K562 (cell line): Measurements from ENCODE around the gene UBE2D2. TPM values are rescaled to one million over a fixed set of nuclear protein-coding genes. Genes with fewer than 3 reads are reported as not detected.

Experiments
- ATAC-seq: fragments of 200-7000 bp; cut with Tn5 transposase; 3 replicates; pipeline ENCODE4 v1.9.1; 2020; ENCODE audit warnings: moderate library complexity
- BruUV-seq: library from RNA; stranded (reverse); fragments of 400-500 nt; replicated peaks from 2 replicates; lab custom pipeline; 2021; lab: Mats Ljungman, UMichigan
- CTCF ChIA-PET: fragments of 300-600 bp; formaldehyde crosslinking; extraction: SDS; loops from one replicate; lab custom pipeline; 2021; ENCODE audit warnings: low intra/inter-chr PET ratio; lab: Yijun Ruan, JAX
- POLR2A ChIA-PET: fragments of 300-600, 350-650 bp; sonication (Branson Sonifier 250); formaldehyde crosslinking; extraction: SDS; loops from one replicate; lab custom pipeline; 2021; ENCODE audit warnings: antibody characterized with exemption, inconsistent platforms; lab: Yijun Ruan, JAX
- DNase-seq, 4 experiments: peaks; one replicate each; pipeline versions ENCODE4 v3.0.0 to v3.0.0-alpha.2; 2011 to 2018; ENCODE audit warnings: low spot score in 3 of 4, mixed read lengths in 3 of 4; ENCODE audit errors: extremely low read depth in 1 of 4
- FAIRE-seq: peaks from 2 replicates; lab custom pipeline; 2011; peaks lifted over from hg19 to GRCh38; lab: Jason Lieb, UNC
- H2AFZ ChIP-seq: 2 replicates; pipeline ENCODE4 v1.6.0; 2011; ENCODE audit warnings: low read depth, low read length, control low read depth, inconsistent platforms
- H3K27ac ChIP-seq: fragments of 200-600 bp; 3 replicates; pipeline ENCODE4 v1.8.0; 2011; ENCODE audit warnings: low read depth, mild to moderate bottlenecking, control low read depth, inconsistent platforms, low read length, moderate library complexity, mixed read lengths; ENCODE audit errors: extremely low read depth
- H3K27me3 ChIP-seq, 2 experiments: fragments of 300-600 bp in 1 of 2; 2 replicates in 1 of 2; 3 replicates in 1 of 2; pipeline versions ENCODE4 v1.6.0 to v1.8.0; 2011; ENCODE audit warnings: inconsistent platforms in 2 of 2, low read length in 2 of 2, mild to moderate bottlenecking in 1 of 2, mixed read lengths in 1 of 2, moderate library complexity in 1 of 2; ENCODE audit not compliant: control insufficient read depth in 2 of 2, insufficient read depth in 2 of 2
- H3K36me3 ChIP-seq: fragments of 300-600 bp; 3 replicates; pipeline ENCODE4 v1.8.0; 2011; ENCODE audit warnings: mild to moderate bottlenecking, low read length, inconsistent platforms; ENCODE audit not compliant: control insufficient read depth, insufficient read depth
- H3K4me1 ChIP-seq, 2 experiments: fragments of 200-600 bp in 1 of 2; replicated peaks in 1 of 2; 2 replicates in 1 of 2; 3 replicates in 1 of 2; pipeline versions ENCODE4 v1.5.1 to v1.8.0; 2011; ENCODE audit warnings: inconsistent platforms in 2 of 2, low read length in 2 of 2, mild to moderate bottlenecking in 1 of 2, mixed read lengths in 1 of 2, moderate library complexity in 1 of 2; ENCODE audit not compliant: control insufficient read depth in 2 of 2, insufficient read depth in 2 of 2
- H3K4me2 ChIP-seq: 2 replicates; pipeline ENCODE4 v1.6.1; 2011; ENCODE audit warnings: low read length, control low read depth, inconsistent platforms, mixed read lengths; ENCODE audit not compliant: insufficient read depth
- H3K4me3 ChIP-seq: fragments of 200-600 bp; sonication (generic), shearing (Covaris generic); 2 replicates; pipeline ENCODE4 v1.5.1; 2016; ENCODE audit warnings: control low read depth, inconsistent platforms
- H3K79me2 ChIP-seq: fragments of 200-600 bp; 3 replicates; pipeline ENCODE4 v1.8.0; 2011; ENCODE audit warnings: low read length, inconsistent platforms; ENCODE audit not compliant: control insufficient read depth, insufficient read depth
- H3K9ac ChIP-seq, 2 experiments: 2 replicates each; pipeline versions ENCODE4 v1.6.0 to v1.6.1; 2011; ENCODE audit warnings: low read depth in 2 of 2, low read length in 2 of 2, control low read depth in 1 of 2, inconsistent platforms in 1 of 2, mild to moderate bottlenecking in 1 of 2, mixed read lengths in 1 of 2; ENCODE audit not compliant: insufficient read depth in 1 of 2
- H3K9me1 ChIP-seq: one replicate; pipeline ENCODE4 v1.6.0; 2011; ENCODE audit warnings: inconsistent platforms, mild to moderate bottlenecking, low read length, moderate library complexity; ENCODE audit not compliant: control insufficient read depth, insufficient read depth
- H3K9me3 ChIP-seq: replicated peaks from 2 replicates; pipeline ENCODE4 v1.5.1; 2011; ENCODE audit warnings: low read depth, low read length, inconsistent platforms; ENCODE audit not compliant: control insufficient read depth, insufficient read depth
- H4K20me1 ChIP-seq: replicated peaks from 2 replicates; pipeline ENCODE4 v1.6.1; 2011; ENCODE audit warnings: low read length, inconsistent platforms, mixed read lengths; ENCODE audit not compliant: control insufficient read depth, insufficient read depth
- BRCA1 ChIP-seq, 2 experiments: fragments of 450-650 bp in 1 of 2; sonication (generic) in 1 of 2; formaldehyde crosslinking in 1 of 2; IDR thresholded peaks; 2 replicates each; pipeline versions ENCODE4 v1.5.0 to v1.6.1; 2017 to 2020; ENCODE audit warnings: mild to moderate bottlenecking in 1 of 2, missing genetic modification reagents in 1 of 2
- CBX5 ChIP-seq: IDR thresholded peaks from 2 replicates; pipeline ENCODE4 v1.6.1; 2014; ENCODE audit warnings: low read depth, borderline replicate concordance
- DLX4 ChIP-seq: fragments of 250-450 bp; sonication (Bioruptor Pico); IDR thresholded peaks from 2 replicates; pipeline ENCODE4 v1.6.1; 2021; ENCODE audit warnings: mild to moderate bottlenecking
- HDAC3 ChIP-seq: fragments of 450-650 bp; IDR thresholded peaks from 2 replicates; pipeline ENCODE4 v1.6.1; 2018; ENCODE audit warnings: borderline replicate concordance, mild to moderate bottlenecking, moderate library complexity; ENCODE audit not compliant: partially characterized antibody
- HEY1 ChIP-seq: fragments of 250-450 bp; sonication (Bioruptor Pico); IDR thresholded peaks from 2 replicates; pipeline ENCODE4 v1.5.0; 2020; ENCODE audit warnings: mild to moderate bottlenecking, moderate library complexity, borderline replicate concordance
- KDM1A ChIP-seq, 2 experiments: fragments of 450-650 bp; IDR thresholded peaks; 2 replicates each; pipeline ENCODE4 v1.6.1; 2016; ENCODE audit warnings: mild to moderate bottlenecking in 2 of 2
- LARP7 ChIP-seq: fragments of 450-650 bp; IDR thresholded peaks from 2 replicates; pipeline ENCODE4 v1.6.1; 2016
- SIN3B ChIP-seq: fragments of 450-650 bp; IDR thresholded peaks from 2 replicates; pipeline ENCODE4 v1.6.1; 2017; ENCODE audit warnings: low read depth, mild to moderate bottlenecking, moderate library complexity
- SMARCA5 ChIP-seq: fragments of 450-650 bp; IDR thresholded peaks from 2 replicates; pipeline ENCODE4 v1.6.1; 2016
- U2AF2 ChIP-seq: fragments of 200-400 bp; formaldehyde crosslinking; optimal IDR thresholded peaks from 2 replicates; pipeline ENCODE3; 2017; ENCODE audit warnings: low read depth, mild to moderate bottlenecking, low read length
- USF2 ChIP-seq: sonication (generic); formaldehyde crosslinking; IDR thresholded peaks from 2 replicates; pipeline ENCODE4 v1.5.0; 2020; ENCODE audit warnings: missing genetic modification reagents
- WHSC1 ChIP-seq: IDR thresholded peaks from one replicate; pipeline ENCODE4 v1.6.1; 2012; ENCODE audit warnings: low read length, control low read depth, inconsistent platforms
- ZBTB1 ChIP-seq: sonication (generic); formaldehyde crosslinking; IDR thresholded peaks from 2 replicates; pipeline ENCODE4 v1.8.1; 2023; ENCODE audit warnings: missing genetic modification reagents, low read depth, mild to moderate bottlenecking, borderline replicate concordance
- ZBTB26 ChIP-seq: fragments of 450-650 bp; formaldehyde crosslinking; IDR thresholded peaks from 2 replicates; pipeline ENCODE4 v1.4.0; 2022; ENCODE audit warnings: missing genetic modification characterization
- ZFP36 ChIP-seq: fragments of 150-350 bp; IDR thresholded peaks from 2 replicates; pipeline ENCODE4 v1.6.1; 2018; ENCODE audit warnings: low read length, low read depth; ENCODE audit not compliant: partially characterized antibody
- ZNF347 ChIP-seq: fragments of 450-650 bp; formaldehyde crosslinking; IDR thresholded peaks from 2 replicates; pipeline ENCODE4 v1.4.0; 2020; ENCODE audit warnings: low read depth, mild to moderate bottlenecking, moderate library complexity
- ZNF740 ChIP-seq, 3 experiments: fragments of 200-800 bp in 1 of 3; sonication (Bioruptor generic) in 1 of 3; sonication (generic) in 1 of 3; formaldehyde crosslinking in 1 of 3; IDR thresholded peaks; 2 replicates each; pipeline versions ENCODE4 v1.6.1 to v1.8.0; 2016 to 2022; ENCODE audit warnings: mild to moderate bottlenecking in 2 of 3, missing compliant biosample characterization in 2 of 3, missing genetic modification characterization in 2 of 3, missing genetic modification reagents in 1 of 3
- WGBS: fragments of 100-300 bp; shearing (Covaris generic); methylation state at CpG from one replicate; pipeline ENCODE4 v1.1.6; 2016; ENCODE audit warnings: low coverage, mixed read lengths; ENCODE audit not compliant: insufficient coverage; ENCODE audit errors: missing lambda C conversion rate; 5-methylcytosine and 5-hydroxymethylcytosine counted together
- in situ Hi-C: fragments of 300-500 bp; cut with MboI; formaldehyde crosslinking; loops from 4 replicates; pipeline ENCODE4 v1.15.0; 2018; ENCODE audit warnings: inconsistent platforms, mixed read lengths
- intact Hi-C: fragments of 100-400 bp; cut with micrococcal nuclease; formaldehyde crosslinking; loops from 2 replicates; pipeline ENCODE4 v1.14.2; 2022
- polyA plus RNA-seq, 8 experiments: library from polyadenylated mRNA; depleted of rRNA in 4 of 8; stranded (reverse) in 5 of 8; unstranded in 3 of 8; fragments of >200 nt; fragmentation: Nextera tagmentation in 2 of 8; fragmentation: Illumina TruSeq in 1 of 8; extraction: Ambion mirVana in 2 of 8; extraction: Trizol in 1 of 8; gene quantifications; 2 replicates each; pipeline versions ENCODE4 v1.2.1 to v1.2.3, GENCODE V29; 2011 to 2014; ENCODE audit warnings: inconsistent platforms in 1 of 8, missing spikeins in 1 of 8
- total RNA-seq, 7 experiments: library from RNA; depleted of rRNA in 6 of 7; stranded (reverse); fragments of >200 nt in 6 of 7; fragmentation: Illumina TruSeq in 2 of 7; extraction: Trizol in 2 of 7; gene quantifications; 2 replicates each; pipeline versions ENCODE4 v1.2.1 to v1.2.3, GENCODE V29; 2011 to 2021; ENCODE audit warnings: low replicate concordance in 1 of 7

Gene UBE2D2
- total and polyA plus RNA-seq, 9 of the 15 experiments (the other 6 are each of a cell fraction or from before 2014, with no cell fraction given): 53.6 to 198 (median 122) TPM

DNA sequence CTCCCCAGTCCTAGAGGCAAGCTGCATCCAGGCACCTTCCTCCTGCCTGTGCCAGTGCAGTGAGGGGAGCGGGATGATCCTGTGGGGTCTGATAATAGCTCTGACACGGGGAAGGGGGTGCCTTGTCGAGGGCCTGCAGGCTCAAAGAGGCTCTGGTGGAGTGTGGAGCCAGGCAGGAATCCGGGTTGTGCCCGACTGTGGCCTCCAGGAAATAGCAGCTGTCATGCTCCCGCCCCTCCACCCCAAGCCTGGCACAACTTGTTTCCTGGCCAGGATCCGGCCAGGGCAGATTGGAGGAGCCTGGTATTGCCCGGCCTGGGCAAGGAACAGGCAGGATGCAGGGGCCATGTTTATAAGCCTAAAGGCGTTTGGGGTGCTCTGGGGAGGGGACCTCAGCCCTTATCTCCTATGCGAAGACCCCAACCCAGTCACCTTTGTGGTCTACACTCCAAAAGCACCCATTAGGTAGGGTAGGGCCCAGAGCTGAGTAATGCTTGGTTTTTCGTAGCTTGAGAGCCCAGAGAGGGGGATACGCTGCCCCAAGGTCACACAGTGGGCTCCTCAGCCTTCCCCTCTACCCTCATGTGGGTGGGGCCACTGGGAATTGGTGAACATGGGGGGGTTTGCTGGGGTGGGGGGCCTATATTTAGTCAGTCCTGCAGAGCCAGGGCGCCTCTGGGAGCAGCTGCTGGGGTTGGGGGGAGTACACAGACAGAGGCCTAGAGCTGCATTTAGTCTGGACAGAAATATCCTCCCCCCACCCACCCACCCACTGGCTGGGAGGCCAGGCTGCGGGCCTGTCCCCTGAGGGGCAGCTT is 99.2 kb downstream of the UBE2D2 start:
- DNase-seq (no peak), ATAC-seq (peak; percentile 1; the same call in 2 of the 3 replicates), FAIRE-seq (no peak)
- BruUV-seq: no TSS peak
- intact Hi-C loops: no loop called here
- in situ Hi-C loops: no loop called here
- peaks cover 61% of the 10 kb centered on the region for H4K20me1 ChIP-seq
- H3K27ac ChIP-seq: peak overlapping the region; percentile 89
- H2AFZ ChIP-seq: no peak overlapping the region
- WGBS: 50% methylated on average over 12 of the region's 14 CpGs
- peak overlapping the region; percentile 78 for H3K4me2 ChIP-seq
- peak overlapping the region; percentile 59 to 95 for H3K9ac ChIP-seq
- peaks cover 99% of the 10 kb centered on the region for H3K79me2 ChIP-seq
- H3K27me3 ChIP-seq: no peaks in the 10 kb centered on the region
- H3K4me3 ChIP-seq: peak overlapping the region; percentile 23
- H3K4me1 ChIP-seq: peaks cover 83 to 88% of the 10 kb centered on the region in 2 experiments
- H3K9me3 ChIP-seq: no peaks in the 10 kb centered on the region
- ChIA-PET POLR2A (interaction anchor here (0.5 to 5.6 kb wide), 13 partner anchors 8 to 1019 kb away, joined by 3 to 33 read pairs (median 4); partner anchors contain the start of gene CXXC5), CTCF (no interaction called here)
- peaks cover 13% of the 10 kb centered on the region for H3K9me1 ChIP-seq
- H3K36me3 ChIP-seq: peaks cover 55% of the 10 kb centered on the region; the same call in 2 of the 3 replicates
- TF ChIP-seq ZNF347 (CRISPR knock-in tag): no peak
- no peak for TF ChIP-seq SIN3B
- TF ChIP-seq LARP7: no peak
- no peak for TF ChIP-seq WHSC1
- TF ChIP-seq U2AF2: no peak
- TF ChIP-seq ZFP36: peak; percentile 83
- no peak for TF ChIP-seq CBX5
- TF ChIP-seq SMARCA5: 0 out of 2 replicates have a peak, but pooled peaks have one; percentile 22
- TF ChIP-seq DLX4 (CRISPR knock-in tag): no peak
- TF ChIP-seq BRCA1 (IDR thresholded peaks at IDR 0.05): no peak
- TF ChIP-seq BRCA1 (CRISPR knock-in tag; IDR thresholded peaks at IDR 0.05): no peak
- TF ChIP-seq ZBTB26: no peak
- TF ChIP-seq KDM1A (IDR thresholded peaks at IDR 0.05): 0 out of 4 replicates have a peak, but pooled peaks of 1 of the 2 experiments have one; percentile 11
- TF ChIP-seq ZNF740 (CRISPR knock-in tag; IDR thresholded peaks at IDR 0.05): peak; percentile 67; the same call in 1 of the 2 replicates
- no peak; a peak in 1 of 4 replicates for TF ChIP-seq ZNF740 (tag; IDR thresholded peaks at IDR 0.05)
- TF ChIP-seq HDAC3: no peak
- no peak for TF ChIP-seq HEY1
- no peak for TF ChIP-seq USF2
- TF ChIP-seq ZBTB1 (CRISPR knock-in tag): no peak
